K562 (cell line): ENCODE data around the gene KRT80. TPM values are rescaled to one million over a fixed set of nuclear protein-coding genes. Genes with fewer than 3 reads are reported as not detected.
A peak's percentile ranks its signal among the peaks of the same experiment; 100 is the strongest.

Experiments used
- ARID4B ChIP-seq: sonication (generic); formaldehyde crosslinking; IDR thresholded peaks from 2 replicates; pipeline ENCODE4 v1.8.0; 2022; ENCODE audit warnings: mild to moderate bottlenecking, missing genetic modification reagents
- CCNT2 ChIP-seq: IDR thresholded peaks from 2 replicates; pipeline ENCODE4 v1.6.1; 2011; ENCODE audit warnings: borderline replicate concordance, low read depth, mild to moderate bottlenecking, moderate library complexity, mixed read lengths, low read length; ENCODE audit not compliant: insufficient read length; ENCODE audit errors: extremely low read depth
- CREM ChIP-seq: IDR thresholded peaks from 2 replicates; pipeline ENCODE4 v1.6.1; 2014; ENCODE audit warnings: antibody characterized with exemption, low read depth
- DNMT1 ChIP-seq: fragments of 450-650 bp; IDR thresholded peaks from 2 replicates; pipeline ENCODE4 v1.6.1; 2016; ENCODE audit warnings: antibody characterized with exemption, mild to moderate bottlenecking
- ESRRB ChIP-seq: fragments of 250-450 bp; sonication (Bioruptor Pico); IDR thresholded peaks from 2 replicates; pipeline ENCODE4 v1.5.0; 2020; ENCODE audit warnings: mild to moderate bottlenecking, moderate library complexity, borderline replicate concordance
- FOXM1 ChIP-seq, 2 experiments: fragments of 450-650 bp in 1 of 2; sonication (generic) in 1 of 2; formaldehyde crosslinking in 1 of 2; IDR thresholded peaks; 2 replicates each; pipeline versions ENCODE4 v1.6.1 to v1.9.0; 2017 to 2022; ENCODE audit warnings: low read depth in 2 of 2, mild to moderate bottlenecking in 2 of 2, missing genetic modification reagents in 1 of 2, moderate library complexity in 1 of 2
- ILF3 ChIP-seq: fragments of 450-650 bp; IDR thresholded peaks from 2 replicates; pipeline ENCODE4 v1.6.1; 2018; ENCODE audit warnings: antibody characterized with exemption, mild to moderate bottlenecking, moderate library complexity, borderline replicate concordance
- MCM5 ChIP-seq: fragments of 450-650 bp; IDR thresholded peaks from 2 replicates; pipeline ENCODE4 v1.6.1; 2016; ENCODE audit warnings: low read depth
- PHF20 ChIP-seq: fragments of 450-650 bp; IDR thresholded peaks from 2 replicates; pipeline ENCODE4 v1.6.1; 2018; ENCODE audit not compliant: partially characterized antibody
- PRDM10 ChIP-seq: fragments of 450-650 bp; IDR thresholded peaks from 2 replicates; pipeline ENCODE4 v1.6.1; 2018; ENCODE audit not compliant: partially characterized antibody
- STAT5B ChIP-seq: fragments of 250-450 bp; sonication (Bioruptor Pico); IDR thresholded peaks from 2 replicates; pipeline ENCODE4 v1.8.0; 2021; ENCODE audit warnings: mild to moderate bottlenecking, inconsistent platforms
- SUPT5H ChIP-seq: fragments of 450-650 bp; IDR thresholded peaks from 2 replicates; pipeline ENCODE4 v1.6.1; 2016
- ZBTB7A ChIP-seq: IDR thresholded peaks from 2 replicates; pipeline ENCODE4 v1.6.1; 2011; ENCODE audit warnings: low read depth, mild to moderate bottlenecking, low read length, moderate library complexity, borderline replicate concordance; ENCODE audit not compliant: control insufficient read depth
- ZBTB8A ChIP-seq: fragments of 450-650 bp; IDR thresholded peaks from 2 replicates; pipeline ENCODE4 v1.6.1; 2018; ENCODE audit warnings: mild to moderate bottlenecking, moderate library complexity; ENCODE audit not compliant: partially characterized antibody
- polyA plus RNA-seq, 8 experiments: library from polyadenylated mRNA; depleted of rRNA in 4 of 8; stranded (reverse) in 5 of 8; unstranded in 3 of 8; fragments of >200 nt; fragmentation: Nextera tagmentation in 2 of 8; fragmentation: Illumina TruSeq in 1 of 8; extraction: Ambion mirVana in 2 of 8; extraction: Trizol in 1 of 8; gene quantifications; 2 replicates each; pipeline versions ENCODE4 v1.2.1 to v1.2.3, GENCODE V29; 2011 to 2014; ENCODE audit warnings: inconsistent platforms in 1 of 8, missing spikeins in 1 of 8
- total RNA-seq, 7 experiments: library from RNA; depleted of rRNA in 6 of 7; stranded (reverse); fragments of >200 nt in 6 of 7; fragmentation: Illumina TruSeq in 2 of 7; extraction: Trizol in 2 of 7; gene quantifications; 2 replicates each; pipeline versions ENCODE4 v1.2.1 to v1.2.3, GENCODE V29; 2011 to 2021; ENCODE audit warnings: low replicate concordance in 1 of 7
- TF ChIP-seq, protein P1 (sequence below): sonication (generic); formaldehyde crosslinking; IDR thresholded peaks from 2 replicates; pipeline ENCODE4 v1.9.0; 2022; ENCODE audit warnings: mild to moderate bottlenecking, missing genetic modification reagents

The KRT80 gene
- total and polyA plus RNA-seq, 9 of the 15 experiments (the other 6 are each of a cell fraction or from before 2014, with no cell fraction given) = not detected

DNA sequence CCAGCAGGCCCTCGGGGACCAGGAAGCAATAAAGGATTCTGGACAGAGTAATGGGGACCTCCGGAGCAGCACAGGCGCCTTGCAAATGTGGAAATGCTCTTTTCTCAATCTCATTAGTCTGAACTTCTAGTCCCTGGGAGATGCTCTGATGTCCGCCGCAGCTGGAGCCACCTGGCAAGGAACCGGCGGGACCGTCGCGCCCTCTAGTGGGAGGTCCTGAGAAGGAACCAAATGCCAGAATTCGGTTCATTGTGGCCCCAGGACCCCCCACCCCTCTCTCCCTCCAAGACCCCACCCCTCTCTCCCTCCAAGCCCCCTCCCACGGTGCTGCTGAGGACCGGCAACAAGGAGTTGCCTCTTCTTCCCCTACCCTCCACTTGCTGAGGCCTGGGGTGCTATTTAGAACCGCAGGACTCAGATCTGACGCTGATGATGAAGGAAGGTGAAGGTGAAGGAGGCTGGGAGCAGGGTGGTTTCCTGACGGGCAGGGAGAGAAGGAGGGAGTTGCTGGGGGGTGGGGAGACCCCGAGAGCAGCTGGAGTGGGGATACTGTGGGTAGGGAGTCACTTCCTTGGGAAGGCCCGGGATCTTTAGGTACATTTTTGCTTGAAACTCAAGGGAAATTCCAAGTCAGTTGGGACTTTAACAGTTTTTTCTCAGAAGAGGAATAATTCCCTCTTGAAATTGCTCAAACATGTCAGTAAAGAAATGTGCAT lies 69.8 kb downstream of the KRT80 start (continued):
- TF ChIP-seq PRDM10 (no peak), CCNT2 (no peak), MCM5 (no peak), ARID4B (CRISPR knock-in tag) (no peak), PHF20 (no peak), ESRRB (no peak), DNMT1 (no peak), ZBTB7A (peak; percentile 84; the same call in 1 of the 2 replicates), ILF3 (no peak), FOXM1 (IDR thresholded peaks at IDR 0.05; ENCODE audit: low read depth) (no peak), FOXM1 (CRISPR knock-in tag; IDR thresholded peaks at IDR 0.05; ENCODE audit: low read depth) (no peak), STAT5B (no peak), CREM (no peak), ZBTB8A (no peak), SUPT5H (no peak)
- TF ChIP-seq, protein P1, sequence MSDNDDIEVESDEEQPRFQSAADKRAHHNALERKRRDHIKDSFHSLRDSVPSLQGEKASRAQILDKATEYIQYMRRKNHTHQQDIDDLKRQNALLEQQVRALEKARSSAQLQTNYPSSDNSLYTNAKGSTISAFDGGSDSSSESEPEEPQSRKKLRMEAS = no peak
